Measurements from ENCODE around the gene PPP1R13B.

PPP1R13B gene

GRCh38 chr14:103863245-103863644, 15.9 kb upstream of the PPP1R13B start:
- DNase-seq, result no peak
- H3K4me3 Mint-ChIP-seq, result no peak overlapping the region
- peaks cover 4% of the 10 kb centered on the region for H3K27me3 Mint-ChIP-seq (ENCODE audit: low read depth, poor library complexity)
- H3K27ac Mint-ChIP-seq, result no peak overlapping the region
- H3K36me3 Mint-ChIP-seq (ENCODE audit: low read depth), result no peaks in the 10 kb centered on the region
- peaks cover 40% of the 10 kb centered on the region for H3K4me1 Mint-ChIP-seq
- peaks cover 3% of the 10 kb centered on the region for H3K9me3 Mint-ChIP-seq
- TF ChIP-seq CTCF (IDR thresholded peaks at IDR 0.05), result no peak

GRCh38 chr14:103862393-103862782, 15.0 kb upstream of the PPP1R13B start:
- Mint-ChIP-seq H3K36me3 (ENCODE audit: low read depth) (no peaks in the 10 kb centered on the region), H3K27ac (no peak overlapping the region), H3K4me1 (peaks cover 37% of the 10 kb centered on the region), H3K27me3 (ENCODE audit: low read depth, poor library complexity) (peaks cover 4% of the 10 kb centered on the region), H3K4me3 (no peak overlapping the region), H3K9me3 (peaks cover 3% of the 10 kb centered on the region)
- no peak for DNase-seq
- no peak for TF ChIP-seq CTCF (IDR thresholded peaks at IDR 0.05)

GRCh38 chr14:103861413-103862392, 14.3 kb upstream of the PPP1R13B start:
- Mint-ChIP-seq H3K36me3 (ENCODE audit: low read depth) (no peaks in the 10 kb centered on the region), H3K4me3 (no peak overlapping the region), H3K27ac (peak overlapping the region; percentile 45), H3K9me3 (peaks cover 3% of the 10 kb centered on the region), H3K27me3 (ENCODE audit: low read depth, poor library complexity) (peaks cover 6% of the 10 kb centered on the region), H3K4me1 (peaks cover 41% of the 10 kb centered on the region)
- TF ChIP-seq CTCF (IDR thresholded peaks at IDR 0.05), result no peak
- no peak for DNase-seq

DNA sequence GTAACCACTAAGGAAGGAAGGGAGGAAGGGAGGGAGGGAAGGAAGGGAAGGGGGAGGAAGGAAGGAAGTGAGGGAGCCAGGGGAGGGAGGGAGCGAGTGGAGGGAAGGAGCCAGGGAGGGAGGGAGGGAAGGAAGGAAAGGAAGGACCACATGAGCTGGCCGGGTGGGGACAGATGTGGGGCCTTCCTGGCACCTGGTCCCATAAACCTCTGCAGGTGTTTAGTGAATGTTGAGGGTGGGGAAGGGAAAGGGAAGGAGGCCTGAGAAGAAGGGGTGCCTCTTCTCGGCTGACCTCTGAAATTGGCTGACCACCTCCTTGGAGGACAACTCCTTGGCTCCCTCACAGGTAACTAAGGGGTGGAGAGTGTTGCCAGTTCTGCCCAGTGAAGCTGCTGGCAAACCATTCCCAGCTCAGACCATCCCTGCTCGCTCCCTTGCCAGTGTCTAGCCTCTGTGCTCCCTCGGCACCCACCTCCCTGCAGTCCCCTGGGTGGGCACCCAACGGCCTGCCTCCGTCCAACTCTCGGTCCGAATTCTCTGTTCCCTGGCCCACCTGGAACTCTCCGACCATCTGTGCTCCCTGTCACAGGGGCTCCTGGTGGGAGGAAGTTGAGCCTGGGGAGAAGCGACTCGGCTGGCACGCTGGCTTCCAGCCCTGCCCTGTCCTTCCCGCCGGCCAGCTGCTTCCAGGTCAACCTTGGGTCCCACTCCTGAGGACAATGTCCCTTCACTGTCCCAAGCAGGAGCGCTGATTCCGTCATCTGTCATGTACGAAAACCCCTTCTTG, 12.2 kb upstream of the PPP1R13B start:
- Mint-ChIP-seq H3K4me1 (peaks cover 62% of the 10 kb centered on the region), H3K9me3 (peaks cover 3% of the 10 kb centered on the region), H3K4me3 (no peak overlapping the region), H3K27ac (no peak overlapping the region), H3K36me3 (ENCODE audit: low read depth) (no peaks in the 10 kb centered on the region), H3K27me3 (ENCODE audit: low read depth, poor library complexity) (peaks cover 7% of the 10 kb centered on the region)
- no peak for TF ChIP-seq CTCF (IDR thresholded peaks at IDR 0.05)
- no peak for DNase-seq

- no peak for TF ChIP-seq CTCF (IDR thresholded peaks at IDR 0.05)
- H3K4me3 Mint-ChIP-seq, result no peak overlapping the region
Measured at GRCh38 chr14:103858063-103858781, 10.8 kb upstream of the PPP1R13B start.

More at GRCh38 chr14:103858063-103858781, 10.8 kb upstream of the PPP1R13B start:
- peaks cover 70% of the 10 kb centered on the region for H3K4me1 Mint-ChIP-seq
- no peak overlapping the region for H3K27ac Mint-ChIP-seq
- peaks cover under 1% of the 10 kb centered on the region for H3K9me3 Mint-ChIP-seq
- peaks cover 7% of the 10 kb centered on the region for H3K27me3 Mint-ChIP-seq (ENCODE audit: low read depth, poor library complexity)
- peak; percentile 42 for DNase-seq
- H3K36me3 Mint-ChIP-seq (ENCODE audit: low read depth), result no peaks in the 10 kb centered on the region
